Activated CD8-positive, alpha-beta memory T cell treated with anti-CD3 and anti-CD28 coated beads for 24 hours (primary cell): Measurements from ENCODE around the gene MYL12A.
A peak's percentile ranks its signal among the peaks of the same experiment; 100 is the strongest.

Experiments used
- DNase-seq: peaks from one replicate; pipeline ENCODE4 v3.0.0-alpha.2; 2020

The MYL12A gene

DNA sequence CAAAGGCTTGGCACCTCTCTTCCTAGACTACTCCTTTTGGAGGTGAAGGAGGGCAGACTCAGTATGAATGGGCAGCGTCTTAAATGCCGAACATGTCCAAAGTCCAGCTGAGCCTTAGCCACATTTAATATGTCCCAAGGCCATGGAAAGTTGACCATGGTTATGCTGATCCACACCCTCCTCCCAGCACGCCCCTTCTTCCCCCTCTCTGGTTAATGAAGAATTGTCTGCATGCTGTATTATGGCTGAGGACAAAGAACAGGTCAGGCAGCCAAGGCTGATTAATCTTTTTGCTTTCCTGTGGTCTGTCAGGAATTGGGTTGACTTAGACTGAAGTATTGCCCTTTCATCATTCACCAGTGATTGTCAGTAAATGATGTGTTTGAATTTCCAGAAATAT, 22.0 kb upstream of the MYL12A start:
- no peak for DNase-seq

DNA sequence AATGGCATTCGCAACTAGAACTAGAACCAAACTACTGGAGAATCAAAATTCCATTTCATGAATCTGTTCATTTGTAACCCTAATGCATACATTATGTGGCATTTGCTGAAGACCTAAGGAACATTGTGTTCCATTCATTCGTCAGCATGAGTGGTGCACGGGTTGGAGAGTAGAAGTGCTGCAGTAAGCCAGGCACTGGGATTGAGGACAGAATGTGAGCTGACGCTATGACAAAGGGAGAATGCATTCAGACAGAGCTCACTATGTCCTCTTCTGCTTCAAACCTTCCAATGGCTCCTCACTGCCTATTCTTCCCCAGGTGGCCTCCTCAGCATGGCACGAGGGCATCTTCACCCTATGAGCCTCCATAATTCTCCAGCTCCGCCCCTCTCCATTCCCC, 21.6 kb upstream of the MYL12A start:
- no peak for DNase-seq

DNA sequence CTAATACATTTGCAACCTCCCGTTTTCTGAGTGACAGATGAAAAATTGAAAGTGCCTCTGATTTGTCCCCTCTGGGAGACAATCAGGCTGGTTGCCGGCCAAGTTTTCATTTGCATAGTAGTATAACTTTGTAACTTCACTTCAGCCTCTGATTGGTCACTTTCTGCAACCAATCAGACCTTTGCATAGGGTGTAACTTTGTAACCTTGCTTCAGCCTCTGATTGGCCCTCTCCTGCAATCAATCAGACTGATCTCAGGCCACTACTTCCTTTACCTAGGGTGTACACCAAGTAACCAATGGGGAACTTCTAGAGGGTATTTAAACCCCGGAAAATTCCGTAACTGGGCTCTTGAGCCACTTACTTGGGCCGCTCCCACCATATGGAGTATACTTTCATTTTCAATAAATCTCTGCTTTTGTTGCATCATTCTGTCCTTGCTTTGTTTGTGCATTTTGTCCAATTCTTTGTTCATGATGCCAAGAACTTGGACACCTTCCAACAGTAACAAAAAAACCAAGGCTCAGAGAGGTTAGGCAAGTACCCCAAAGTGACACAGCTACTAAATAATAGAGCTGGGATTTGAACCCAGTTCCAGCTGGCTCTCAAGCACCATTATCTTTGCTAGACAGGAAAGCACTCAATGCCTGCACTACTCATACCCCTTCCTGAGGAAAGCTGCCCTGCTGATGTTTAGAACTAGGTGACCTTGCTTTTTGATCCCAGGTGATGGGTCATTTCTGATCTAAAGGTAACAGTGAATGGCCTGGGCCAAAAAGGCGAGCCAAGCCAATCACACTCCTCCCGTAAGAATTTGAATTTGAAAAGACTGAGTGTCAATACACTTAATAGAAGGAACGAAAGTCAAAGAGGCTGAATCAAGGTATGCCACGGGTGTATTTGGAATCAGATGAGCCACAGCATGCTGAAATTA, 16.9 kb upstream of the MYL12A start:
- DNase-seq = no peak

DNA sequence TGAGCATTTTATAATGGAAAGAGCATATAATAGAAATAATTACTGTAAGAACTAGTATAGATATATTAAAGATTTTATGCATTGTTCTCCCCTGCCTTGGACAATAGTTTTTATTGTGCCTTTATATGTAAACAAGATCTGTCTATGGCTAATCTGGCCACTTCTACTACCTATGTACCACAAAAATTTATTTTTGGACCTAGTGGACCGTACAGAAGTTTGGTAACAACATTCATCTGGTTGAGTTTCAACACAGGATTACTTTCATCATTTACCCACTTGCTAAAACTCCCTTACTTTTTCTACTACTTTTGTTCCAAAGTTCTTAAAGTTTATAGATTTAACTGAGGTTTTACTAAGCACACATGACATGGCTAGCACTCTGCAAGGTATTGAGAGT, 14.6 kb upstream of the MYL12A start:
- DNase-seq = no peak

DNA sequence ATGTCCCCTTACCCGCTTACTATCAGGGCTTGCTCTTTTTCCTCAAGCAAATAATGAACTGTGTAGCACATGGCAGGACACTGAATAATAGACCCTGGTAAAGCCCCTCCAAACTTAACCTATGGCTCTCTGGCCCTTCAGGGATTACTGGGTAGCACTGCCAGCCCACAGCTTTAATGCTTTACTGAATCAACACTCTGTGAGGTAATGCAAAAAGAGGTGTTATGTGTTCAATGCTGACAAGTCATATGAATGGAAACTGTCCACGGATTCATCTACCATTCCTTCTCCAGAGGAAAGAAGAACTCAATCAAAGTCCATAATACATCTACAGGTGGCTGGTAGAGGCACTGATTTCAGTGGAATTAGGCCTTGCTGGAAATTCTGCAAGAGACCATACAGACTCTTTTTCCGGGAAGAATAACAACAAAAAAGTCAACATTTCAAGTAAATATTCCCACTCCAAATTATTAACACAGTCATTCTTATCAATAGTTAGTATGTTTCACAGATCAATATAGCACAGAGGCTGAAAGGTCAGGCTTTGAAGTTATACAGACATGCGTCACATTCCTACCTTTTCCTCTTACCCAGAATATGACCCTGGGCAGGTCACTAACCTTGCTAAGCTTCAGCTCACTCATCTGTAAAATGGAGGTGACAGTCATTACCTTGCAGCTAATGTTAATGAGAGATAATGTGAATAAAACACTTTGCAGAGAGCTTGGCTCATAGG, 14.0 kb upstream of the MYL12A start:
- no peak for DNase-seq

DNA sequence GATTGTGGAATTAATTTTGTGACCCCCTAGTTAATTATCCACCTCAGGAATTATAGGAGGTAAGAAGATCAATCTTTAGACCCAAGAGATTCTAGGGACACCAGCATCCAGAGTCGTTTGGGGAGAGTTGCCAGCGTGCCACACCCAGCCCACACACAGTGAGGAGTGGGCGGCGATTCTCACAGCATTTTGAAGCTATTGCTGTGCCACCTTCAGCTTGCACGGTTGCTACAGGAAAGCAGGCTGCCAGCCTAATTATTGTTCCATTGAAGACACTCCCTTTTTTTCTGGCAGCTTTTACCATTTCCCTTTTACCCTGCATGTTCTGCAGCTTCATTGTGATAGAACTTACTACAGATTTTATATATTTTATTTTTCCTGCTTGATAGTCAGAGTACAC, 13.1 kb upstream of the MYL12A start:
- no peak for DNase-seq

DNA sequence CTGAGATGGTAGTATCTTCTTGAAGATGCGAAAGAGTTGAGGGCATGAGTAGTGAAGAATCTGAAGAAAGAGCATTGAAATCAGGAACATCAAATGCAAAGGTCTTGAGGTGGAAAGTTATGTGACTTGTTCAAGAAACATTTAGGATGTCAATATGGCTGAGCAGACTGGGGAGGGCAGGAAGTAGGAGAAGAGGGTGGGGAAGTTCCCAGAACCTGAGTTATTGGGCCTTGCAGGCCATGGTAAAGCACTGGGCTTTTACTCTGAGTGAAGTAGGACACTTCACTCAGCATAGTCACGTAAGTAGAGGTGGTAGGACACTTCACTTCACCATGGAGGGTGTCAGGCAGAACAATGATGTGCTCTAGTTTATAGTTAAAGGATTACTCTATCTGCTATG, 11.8 kb upstream of the MYL12A start:
- DNase-seq = no peak

DNA sequence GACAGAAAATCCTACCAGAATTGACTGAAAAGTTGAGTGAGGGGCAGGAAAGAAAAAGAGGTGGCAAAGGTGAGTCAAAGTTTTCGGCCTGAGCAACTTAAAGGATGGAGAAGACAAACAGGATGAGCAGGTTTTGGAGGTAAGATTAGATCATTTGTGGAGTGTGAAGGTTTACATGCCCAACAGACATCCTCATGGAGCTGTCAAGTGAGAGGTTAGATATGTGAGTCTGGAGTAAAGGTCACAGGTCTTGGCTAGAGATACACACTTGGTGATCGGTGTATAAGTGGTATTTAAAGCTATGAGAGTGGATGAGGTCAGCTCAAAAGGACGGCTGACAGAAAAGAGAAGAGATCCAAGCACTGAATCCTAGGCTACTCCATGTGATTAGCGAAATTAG, 11.1 kb upstream of the MYL12A start:
- no peak for DNase-seq

DNA sequence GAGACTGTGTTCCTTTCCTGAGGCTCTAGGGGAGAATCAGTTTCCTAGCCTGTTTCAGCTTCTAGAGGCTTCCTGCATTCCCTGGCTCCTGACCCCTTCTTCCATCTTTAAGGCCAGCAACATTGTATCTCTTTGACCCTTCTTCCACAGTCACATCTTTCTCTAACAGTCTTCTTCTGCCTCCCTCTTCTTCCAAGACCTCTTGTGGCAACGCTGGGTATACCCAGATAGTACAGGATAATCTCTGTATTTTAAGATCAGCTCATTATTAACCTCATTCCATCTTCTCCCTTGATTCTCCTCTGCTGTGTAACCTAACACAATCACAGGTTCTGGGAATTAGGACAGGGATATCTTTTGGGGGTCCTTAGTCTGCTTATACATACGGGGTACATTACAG, 8.9 kb upstream of the MYL12A start:
- no peak for DNase-seq

DNA sequence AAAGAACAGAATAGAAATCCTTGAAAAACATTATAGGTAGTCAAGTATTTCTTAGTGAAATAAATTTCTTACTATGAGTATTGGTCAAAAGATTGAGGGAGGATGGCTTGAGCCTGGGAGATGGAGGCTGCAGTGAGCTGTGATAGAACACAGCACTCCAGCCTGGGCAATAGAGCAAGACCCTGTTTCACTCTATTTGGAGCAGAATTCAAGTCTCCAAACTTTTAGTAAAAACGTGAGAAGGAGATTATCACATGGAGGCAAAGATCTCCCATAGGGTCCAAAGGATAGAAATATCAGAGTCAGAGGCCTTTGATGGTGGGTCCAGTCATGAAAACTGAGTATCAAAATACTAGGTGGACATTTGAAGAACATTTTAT, 2.4 kb upstream of the MYL12A start:
- DNase-seq = no peak

DNA sequence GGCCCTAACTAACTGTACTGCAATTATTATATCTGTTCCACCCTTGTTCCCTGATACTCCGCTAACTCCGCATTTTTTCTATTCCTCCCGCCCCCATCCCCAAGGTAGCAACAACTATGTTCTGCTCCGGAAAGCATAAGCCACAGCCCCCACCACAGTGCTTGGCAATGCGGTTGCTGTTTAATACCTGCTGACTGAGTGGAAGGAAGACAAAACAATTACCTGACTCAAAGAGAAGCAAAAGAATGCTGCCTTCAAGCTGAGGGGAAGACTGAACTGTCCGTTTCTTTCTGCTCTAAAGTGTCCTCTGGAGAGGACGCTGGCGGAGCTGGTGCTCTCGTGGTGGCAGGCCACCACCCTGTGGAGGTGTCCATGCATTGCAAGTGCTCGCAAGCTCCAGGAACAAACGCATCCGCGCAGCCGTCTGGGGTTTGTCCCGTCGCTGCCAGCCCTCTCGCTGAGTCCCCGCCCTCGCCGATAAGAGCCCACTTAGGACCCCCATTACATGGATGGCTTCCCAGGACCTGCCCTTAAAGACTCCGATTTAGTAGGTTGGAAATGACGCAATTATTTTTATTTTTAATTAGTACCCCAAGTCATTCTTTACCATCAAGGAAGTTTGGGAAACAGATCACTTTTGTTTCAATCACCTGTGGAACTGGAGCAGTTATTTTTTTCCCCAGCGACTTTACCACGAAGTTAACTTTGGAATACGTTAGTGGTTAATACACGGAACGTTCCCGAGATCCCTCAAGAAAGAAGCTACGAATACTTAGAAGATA, 1.6 kb upstream of the MYL12A start:
- peak; percentile 87 for DNase-seq

DNA sequence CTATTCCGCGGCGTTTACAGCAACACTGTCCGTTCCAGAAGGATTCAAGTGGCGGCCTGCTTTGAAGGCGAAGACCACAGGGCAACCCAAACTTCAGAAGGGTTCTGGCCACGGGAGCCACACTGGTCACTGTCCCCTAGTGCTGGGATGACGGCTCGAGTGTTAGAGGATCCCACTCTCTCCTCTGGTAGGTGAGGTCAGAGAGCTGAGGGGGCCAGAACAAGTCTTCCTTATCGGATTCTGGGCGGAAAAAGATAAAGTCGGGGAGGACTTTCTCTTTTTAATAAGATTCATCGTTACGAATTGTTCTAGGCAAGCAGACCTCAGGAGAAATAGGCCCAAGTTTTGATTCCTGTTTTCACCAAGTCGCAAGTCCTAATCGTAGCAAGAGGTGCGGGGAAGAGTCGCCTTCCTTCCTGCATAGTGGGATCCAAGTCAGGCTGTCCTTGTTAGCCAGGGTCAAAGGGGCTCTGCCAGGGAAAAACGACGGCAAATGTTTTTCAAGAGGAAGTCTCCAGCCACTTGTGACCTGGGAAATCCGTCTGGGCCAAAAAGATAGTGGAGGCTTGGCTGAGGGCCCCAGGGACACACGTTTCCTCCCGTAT, 864 bp upstream of the MYL12A start:
- DNase-seq = peak; percentile 75

DNA sequence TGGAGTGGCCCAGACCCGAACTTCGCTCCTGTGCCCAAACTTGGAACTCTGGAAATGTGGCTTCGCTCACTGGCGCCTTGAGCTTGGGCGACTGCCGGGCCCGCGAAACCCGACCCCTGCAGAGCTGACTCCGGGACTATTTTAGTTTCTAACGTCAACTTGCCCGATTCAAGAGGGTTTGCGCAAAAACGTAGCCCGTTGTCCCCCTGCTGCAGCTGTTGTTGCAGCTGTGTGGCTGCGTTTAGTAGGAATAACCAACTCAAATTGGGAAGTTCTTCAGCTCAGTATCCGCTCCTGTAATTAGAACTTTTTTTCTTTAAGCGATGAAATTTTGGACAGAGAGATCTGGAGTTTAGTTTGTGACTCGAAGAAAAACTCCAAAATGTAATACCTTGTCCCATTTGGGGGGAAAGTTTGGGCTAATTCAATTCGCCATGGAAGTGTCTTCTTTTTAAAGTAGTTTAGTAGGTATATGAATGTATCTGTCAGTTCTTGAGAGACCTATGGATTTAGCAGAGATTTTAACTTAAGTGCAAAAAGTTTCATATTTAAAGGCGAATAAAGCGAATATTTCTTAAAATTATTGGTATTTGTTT, 559 bp downstream of the MYL12A start:
- no peak for DNase-seq

DNA sequence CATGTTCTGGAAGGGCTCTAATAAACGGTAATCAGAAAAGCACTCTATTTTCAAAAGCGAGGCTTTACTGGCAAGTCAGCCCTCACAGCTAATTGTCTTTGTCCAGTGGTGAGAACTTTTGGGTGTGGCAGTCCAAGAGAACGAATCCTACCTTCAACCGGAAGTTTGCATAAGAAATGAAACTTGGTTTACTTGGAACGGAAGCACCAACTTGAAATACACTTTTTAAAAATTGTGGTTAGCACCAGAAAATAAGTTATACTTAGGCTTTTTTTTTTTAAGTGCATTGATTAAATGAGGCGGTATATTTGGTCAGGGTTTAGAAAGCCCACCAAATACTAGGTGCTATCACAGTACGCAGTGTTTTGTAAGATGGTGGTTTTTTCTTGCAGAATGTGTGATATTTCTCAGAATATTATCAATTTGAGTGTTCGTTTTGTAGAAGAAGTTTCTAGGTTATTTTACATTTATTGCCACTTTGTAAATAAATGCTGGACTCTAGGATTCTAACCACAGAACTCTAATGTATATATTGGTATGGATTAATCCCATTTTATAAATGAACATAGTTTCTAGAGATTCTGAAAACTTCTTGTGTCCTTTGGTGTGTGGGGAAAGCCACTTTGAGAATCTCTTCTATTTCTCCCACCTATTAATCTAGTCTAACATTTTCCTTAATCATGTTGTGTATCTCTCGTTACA, 1.2 kb downstream of the MYL12A start:
- no peak for DNase-seq

DNA sequence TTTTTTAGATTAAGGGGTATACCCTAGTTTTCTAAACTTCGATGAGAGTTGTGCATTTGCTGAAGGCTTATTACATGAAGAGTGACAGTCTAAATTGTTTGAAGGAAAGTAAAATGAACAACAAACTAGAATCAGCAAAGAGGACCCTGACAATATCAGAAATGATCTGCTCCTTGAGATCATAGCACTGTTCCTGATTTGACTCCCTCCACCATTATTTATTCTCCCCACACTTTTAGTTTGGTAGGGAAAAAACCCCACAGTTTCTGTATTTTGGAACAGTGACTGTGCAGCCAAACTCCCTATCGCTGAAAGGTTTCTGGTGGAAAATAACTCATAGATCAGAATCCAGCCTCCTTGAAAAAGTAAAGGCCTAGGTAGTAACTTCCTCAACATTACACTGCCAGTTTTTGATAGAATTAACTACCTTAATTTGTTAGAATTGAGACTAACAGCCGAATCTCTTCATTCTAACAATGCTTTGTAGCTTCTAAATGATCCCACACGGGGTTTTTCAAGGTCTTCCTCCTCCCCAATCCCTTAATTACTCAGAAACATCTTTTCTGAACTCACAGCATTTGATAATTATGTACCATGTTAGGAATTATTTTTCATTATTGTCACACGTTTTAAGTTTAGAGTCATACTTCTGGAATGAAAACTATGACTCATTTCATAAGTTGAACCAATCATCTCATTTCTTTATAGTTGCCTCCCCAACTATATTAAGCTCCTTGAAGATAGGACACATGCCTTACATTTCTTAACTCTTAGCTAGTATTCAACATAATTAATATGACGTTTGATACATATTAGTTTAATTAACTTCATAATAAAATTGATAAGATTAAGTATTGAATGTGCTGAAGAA, 2.9 kb downstream of the MYL12A start:
- DNase-seq = no peak

DNA sequence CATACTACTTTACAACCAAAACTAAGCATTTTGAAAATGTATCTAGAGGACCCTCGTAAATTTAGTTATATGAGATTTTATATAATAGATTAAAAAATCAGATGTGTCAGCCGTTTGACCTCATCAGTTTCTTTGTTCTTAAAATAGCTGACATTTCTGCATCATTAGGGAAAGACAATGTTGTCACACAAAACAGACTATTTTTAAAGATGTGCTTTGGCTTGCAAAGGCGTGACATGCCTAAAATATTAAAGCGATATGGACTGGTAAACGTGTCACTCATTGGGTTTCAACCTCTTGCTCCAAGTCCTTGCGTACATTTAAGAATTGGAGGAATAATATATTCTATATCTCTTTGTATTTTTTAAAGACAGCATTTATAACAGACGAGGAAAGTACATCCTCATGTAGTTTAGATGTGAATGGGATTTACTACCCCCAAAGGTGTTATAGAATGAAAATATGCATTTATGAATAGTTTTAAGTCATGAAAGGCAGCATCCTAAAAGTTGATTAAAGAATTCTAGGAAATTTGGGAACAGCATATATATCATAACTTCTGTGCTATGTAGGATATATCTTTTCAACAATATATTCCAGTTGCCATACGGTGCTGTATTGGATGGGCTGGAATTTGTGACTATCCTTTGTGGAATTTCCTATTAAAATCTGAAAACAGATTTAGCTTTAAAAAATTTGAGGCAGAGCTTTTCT, 3.8 kb downstream of the MYL12A start:
- DNase-seq = no peak

DNA sequence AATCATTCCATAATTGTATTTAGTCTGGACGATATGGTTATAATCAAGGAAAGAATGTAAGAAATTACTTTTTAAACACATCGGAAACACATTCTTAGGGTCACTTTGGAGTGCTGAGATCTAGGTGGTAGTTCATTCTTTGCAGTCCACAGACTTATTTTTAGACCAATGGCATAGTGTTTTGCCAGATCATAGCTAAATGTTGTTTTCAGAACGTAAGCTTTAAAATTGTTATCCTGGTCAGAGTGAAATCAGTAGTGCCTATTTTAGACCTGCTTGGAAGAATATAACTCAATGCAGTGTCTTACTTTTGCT, 4.3 kb downstream of the MYL12A start:
- DNase-seq = no peak

DNA sequence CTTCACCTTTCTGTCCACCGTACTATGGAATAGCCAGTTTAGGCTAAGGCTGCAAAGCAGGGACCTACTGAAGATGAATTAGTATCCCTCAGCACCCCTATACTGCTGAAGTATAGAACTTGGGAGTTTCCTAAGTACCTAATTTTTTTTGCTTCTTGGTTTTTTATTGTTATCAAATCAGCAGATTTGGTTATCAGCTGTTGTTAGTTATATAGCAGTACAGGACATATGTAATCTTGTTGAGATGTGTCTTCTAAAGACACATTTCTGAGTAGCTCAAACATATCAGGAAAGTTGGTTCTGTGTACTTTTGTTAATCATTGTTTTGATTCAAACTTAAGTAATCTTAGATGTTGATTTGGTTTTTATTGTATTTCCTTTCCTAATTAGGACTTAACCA, 5.2 kb downstream of the MYL12A start:
- DNase-seq = no peak

DNA sequence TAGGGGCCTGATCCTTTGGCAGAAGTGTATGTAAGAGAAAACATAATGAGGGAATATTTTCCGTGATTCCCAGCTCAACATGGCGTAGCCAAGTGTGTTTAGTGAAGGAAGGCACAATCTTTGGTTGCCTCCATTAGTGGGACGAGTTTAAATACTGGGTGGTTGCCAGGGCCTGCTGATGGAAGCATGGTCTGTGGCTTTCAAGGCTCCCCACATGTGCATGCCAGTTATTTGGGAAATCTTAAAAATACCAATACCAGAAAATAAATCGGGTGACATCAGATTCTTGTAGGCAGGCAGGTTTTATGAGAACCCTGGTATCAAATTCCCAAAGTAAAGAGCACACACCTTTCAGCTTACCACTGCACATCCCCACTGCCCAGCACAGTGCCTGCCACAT, 7.1 kb downstream of the MYL12A start:
- DNase-seq = no peak

DNA sequence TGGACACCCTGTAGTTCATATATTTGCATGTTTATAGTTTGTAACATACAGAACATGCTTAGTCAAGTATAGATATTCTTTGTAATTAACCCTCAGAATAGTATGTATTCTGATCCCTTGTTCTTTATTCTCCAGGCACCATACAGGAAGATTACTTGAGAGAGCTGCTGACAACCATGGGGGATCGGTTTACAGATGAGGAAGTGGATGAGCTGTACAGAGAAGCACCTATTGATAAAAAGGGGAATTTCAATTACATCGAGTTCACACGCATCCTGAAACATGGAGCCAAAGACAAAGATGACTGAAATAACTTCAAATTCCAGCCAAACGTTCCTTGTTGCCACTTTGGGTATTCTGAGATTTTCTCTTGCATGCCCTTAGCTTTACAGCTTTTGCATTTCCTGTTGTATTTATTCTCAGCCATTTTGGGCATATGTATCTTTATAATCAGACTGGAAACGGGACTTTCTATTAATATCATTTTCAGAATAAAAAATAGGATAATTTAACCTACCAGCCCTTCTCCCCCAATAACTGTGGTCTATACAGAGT, 8.1 kb downstream of the MYL12A start:
- DNase-seq = no peak
